Sigmoid colon (tissue), 3 donors: ENCODE results near the gene CPNE1.

ENCODE experiments used
- CTCF ChIP-seq, 4 experiments: fragments of 450-650 bp in 3 of 4; fragments of 200-600 bp in 1 of 4; IDR thresholded peaks; one replicate each; pipeline ENCODE4 v1.5.1; 2016 to 2019; ENCODE audit warnings: antibody characterized with exemption in 4 of 4, mild to moderate bottlenecking in 3 of 4, moderate library complexity in 2 of 4
- POLR2A ChIP-seq, 2 donors: fragments of 450-650 bp; IDR thresholded peaks; one replicate each; pipeline ENCODE4 v1.6.1; 2016; ENCODE audit warnings: antibody characterized with exemption in 2 of 2, mild to moderate bottlenecking in 2 of 2, moderate library complexity in 2 of 2

- TF ChIP-seq CTCF (IDR thresholded peaks at IDR 0.05) (no peak), POLR2A (IDR thresholded peaks at IDR 0.05) (no peak)
Observed at GRCh38 chr20:35618263-35619131, 46.2 kb downstream of the CPNE1 start.
